Measurements from ENCODE around the gene FHAD1. TPM values are rescaled to one million over a fixed set of nuclear protein-coding genes. Genes with fewer than 3 reads are reported as not detected.

The FHAD1 gene
- total RNA-seq, 1 experiment from 2014 or later, result 3.5 TPM

DNA sequence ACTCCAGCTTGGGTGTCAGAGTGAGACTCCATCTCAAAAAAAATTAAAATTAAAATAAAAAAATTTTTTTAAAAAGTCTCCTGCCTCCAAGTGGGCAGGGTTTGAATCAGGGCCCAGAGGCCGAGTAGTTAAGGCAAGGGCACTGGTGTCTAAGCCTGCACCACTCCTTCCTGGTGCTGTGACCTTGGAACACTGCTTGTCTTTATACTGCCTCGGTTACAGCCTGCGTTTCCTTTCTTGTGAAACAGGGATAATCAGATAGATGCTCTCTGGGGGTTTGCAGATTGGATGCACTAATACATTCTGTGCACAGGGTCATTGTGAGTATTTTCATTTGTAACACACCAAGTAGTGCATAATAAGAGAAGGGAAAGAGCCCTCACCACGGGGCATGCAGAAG is 104.3 kb downstream of the FHAD1 start (continued):
- TF ChIP-seq, protein P1, sequence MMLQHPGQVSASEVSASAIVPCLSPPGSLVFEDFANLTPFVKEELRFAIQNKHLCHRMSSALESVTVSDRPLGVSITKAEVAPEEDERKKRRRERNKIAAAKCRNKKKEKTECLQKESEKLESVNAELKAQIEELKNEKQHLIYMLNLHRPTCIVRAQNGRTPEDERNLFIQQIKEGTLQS (IDR thresholded peaks at IDR 0.05), result no peak
- TF ChIP-seq EZH2 (IDR thresholded peaks at IDR 0.05) (no peak), EZH2phosphoT487 (IDR thresholded peaks at IDR 0.05; ENCODE audit: borderline replicate concordance) (no peak), FOSL1 (IDR thresholded peaks at IDR 0.05; ENCODE audit: low read depth) (no peak), YY1 (IDR thresholded peaks at IDR 0.05; ENCODE audit: extremely low read depth, insufficient replicate concordance, low read depth, low read length) (no peak), SIN3A (IDR thresholded peaks at IDR 0.05; ENCODE audit: low read depth) (no peak), ZNF274 (IDR thresholded peaks at IDR 0.05; ENCODE audit: low read depth, low read length) (no peak)

DNA sequence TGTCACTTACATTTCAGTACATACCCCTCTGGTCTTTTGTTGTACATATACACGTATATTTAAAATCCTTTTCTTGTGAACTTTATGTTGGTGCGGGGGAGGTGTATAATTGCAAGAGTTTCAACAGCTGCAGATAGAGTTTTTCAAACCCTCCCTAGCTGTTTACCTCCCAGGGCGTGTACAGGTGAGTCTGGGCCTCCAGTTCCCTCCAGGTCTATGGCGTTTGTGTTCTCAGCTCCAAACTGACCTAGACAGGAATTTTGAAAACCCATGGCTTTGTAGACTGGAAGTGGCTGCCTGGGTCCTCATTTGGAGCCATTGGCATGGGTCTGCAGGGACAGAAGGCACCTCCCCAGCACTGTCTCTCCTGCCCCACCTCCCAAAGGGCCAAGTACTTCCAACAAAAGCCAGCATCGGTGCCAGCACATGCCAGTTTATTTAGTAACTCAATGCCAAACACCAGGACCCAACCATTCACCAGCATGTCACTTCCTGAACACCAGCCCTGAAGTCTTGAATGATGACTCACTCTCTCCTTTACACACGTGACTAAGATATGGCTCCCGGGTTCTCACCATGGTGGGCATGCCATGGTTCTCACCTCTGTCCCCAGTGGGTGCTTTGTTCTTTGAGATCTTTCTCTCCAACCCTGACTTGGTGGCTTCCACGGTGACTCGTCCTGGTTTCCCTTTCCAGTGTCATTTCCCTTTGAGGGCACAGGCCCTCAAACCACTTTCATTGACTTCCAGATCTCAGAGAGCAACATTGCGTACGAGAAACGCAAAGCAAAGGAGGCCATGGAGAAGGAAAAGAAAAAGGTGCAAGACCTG is 105.3 kb downstream of the FHAD1 start:
- Histone ChIP-seq H2AFZ (ENCODE audit: low read depth, low read length, poor library complexity, severe bottlenecking) (no peak overlapping the region), H4K20me1 (ENCODE audit: insufficient read depth) (no peaks in the 10 kb centered on the region), H3K9ac (ENCODE audit: low read length) (peak overlapping the region; percentile 62), H3K9me3 (ENCODE audit: control insufficient read depth in 1 of 2, insufficient read depth in 1 of 2, low read depth in 1 of 2, low read length in 2 of 2) (no peaks in the 10 kb centered on the region), H3K27me3 (ENCODE audit: insufficient read depth, low read length) (no peaks in the 10 kb centered on the region), H3K4me2 (ENCODE audit: low read length) (peak overlapping the region; percentile 67), H3K27ac (ENCODE audit: low read depth, low read length) (peak overlapping the region; percentile 64), H3K79me2 (ENCODE audit: insufficient read depth, low read length) (no peaks in the 10 kb centered on the region), H3K4me1 (ENCODE audit: control insufficient read depth in 1 of 2, insufficient read depth in 2 of 2, low read length in 2 of 2) (peaks cover 66 to 95% of the 10 kb centered on the region in 2 experiments), H3K36me3 (ENCODE audit: control insufficient read depth in 1 of 2, insufficient read depth in 2 of 2, low read length in 2 of 2) (no peaks in the 10 kb centered on the region), H3K4me3 (replicated peaks in 1 of 2; ENCODE audit: low read depth in 1 of 2, low read length in 2 of 2) (peak overlapping the region in 1 of 2 experiments; percentile 12; a peak in 1 of 4 replicates), H3K9me2 (ENCODE audit: insufficient read depth) (no peaks in the 10 kb centered on the region)
- CTCF ChIA-PET, result no interaction called here
- DNase-seq (ENCODE audit: low read depth, low spot score), result peak; percentile 95
- POLR2A ChIA-PET, result no interaction called here
- peak; percentile 41 for ATAC-seq
- RAD21 ChIA-PET (ENCODE audit: low non-redundant PET in 1 of 2, low total read pairs in 2 of 2, uncharacterized antibody in 2 of 2, unreplicated experiment in 2 of 2), result no interaction called here
- BruUV-seq (replicated peaks), result TSS peak; percentile 84
- intact Hi-C loops (cut with micrococcal nuclease), result no loop called here
- TF ChIP-seq SP1 (IDR thresholded peaks at IDR 0.05; ENCODE audit: low read depth), result no peak
- peak; percentile 80 for TF ChIP-seq POLR2AphosphoS5 (IDR thresholded peaks at IDR 0.05; ENCODE audit: low read depth, low read length)
- peak; percentile 83 for TF ChIP-seq YY1 (IDR thresholded peaks at IDR 0.05; ENCODE audit: extremely low read depth, insufficient replicate concordance, low read depth, low read length)
- no peak for TF ChIP-seq SIN3A (IDR thresholded peaks at IDR 0.05; ENCODE audit: low read depth)
- no peak for TF ChIP-seq SRF (IDR thresholded peaks at IDR 0.05; ENCODE audit: low read depth)
- TF ChIP-seq, protein P2, sequence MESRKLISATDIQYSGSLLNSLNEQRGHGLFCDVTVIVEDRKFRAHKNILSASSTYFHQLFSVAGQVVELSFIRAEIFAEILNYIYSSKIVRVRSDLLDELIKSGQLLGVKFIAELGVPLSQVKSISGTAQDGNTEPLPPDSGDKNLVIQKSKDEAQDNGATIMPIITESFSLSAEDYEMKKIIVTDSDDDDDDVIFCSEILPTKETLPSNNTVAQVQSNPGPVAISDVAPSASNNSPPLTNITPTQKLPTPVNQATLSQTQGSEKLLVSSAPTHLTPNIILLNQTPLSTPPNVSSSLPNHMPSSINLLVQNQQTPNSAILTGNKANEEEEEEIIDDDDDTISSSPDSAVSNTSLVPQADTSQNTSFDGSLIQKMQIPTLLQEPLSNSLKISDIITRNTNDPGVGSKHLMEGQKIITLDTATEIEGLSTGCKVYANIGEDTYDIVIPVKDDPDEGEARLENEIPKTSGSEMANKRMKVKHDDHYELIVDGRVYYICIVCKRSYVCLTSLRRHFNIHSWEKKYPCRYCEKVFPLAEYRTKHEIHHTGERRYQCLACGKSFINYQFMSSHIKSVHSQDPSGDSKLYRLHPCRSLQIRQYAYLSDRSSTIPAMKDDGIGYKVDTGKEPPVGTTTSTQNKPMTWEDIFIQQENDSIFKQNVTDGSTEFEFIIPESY (IDR thresholded peaks at IDR 0.05; ENCODE audit: extremely low read depth, insufficient replicate concordance, low read length), result no peak
- peak; percentile 55 for TF ChIP-seq TCF7L2 (IDR thresholded peaks at IDR 0.05; ENCODE audit: borderline replicate concordance, extremely low read depth, insufficient read depth, insufficient read length)
- TF ChIP-seq RAD21 (IDR thresholded peaks at IDR 0.05; ENCODE audit: low read depth), result no peak
- TF ChIP-seq ELF1 (IDR thresholded peaks at IDR 0.05; ENCODE audit: borderline replicate concordance, low read depth), result no peak
- TF ChIP-seq, protein P3, sequence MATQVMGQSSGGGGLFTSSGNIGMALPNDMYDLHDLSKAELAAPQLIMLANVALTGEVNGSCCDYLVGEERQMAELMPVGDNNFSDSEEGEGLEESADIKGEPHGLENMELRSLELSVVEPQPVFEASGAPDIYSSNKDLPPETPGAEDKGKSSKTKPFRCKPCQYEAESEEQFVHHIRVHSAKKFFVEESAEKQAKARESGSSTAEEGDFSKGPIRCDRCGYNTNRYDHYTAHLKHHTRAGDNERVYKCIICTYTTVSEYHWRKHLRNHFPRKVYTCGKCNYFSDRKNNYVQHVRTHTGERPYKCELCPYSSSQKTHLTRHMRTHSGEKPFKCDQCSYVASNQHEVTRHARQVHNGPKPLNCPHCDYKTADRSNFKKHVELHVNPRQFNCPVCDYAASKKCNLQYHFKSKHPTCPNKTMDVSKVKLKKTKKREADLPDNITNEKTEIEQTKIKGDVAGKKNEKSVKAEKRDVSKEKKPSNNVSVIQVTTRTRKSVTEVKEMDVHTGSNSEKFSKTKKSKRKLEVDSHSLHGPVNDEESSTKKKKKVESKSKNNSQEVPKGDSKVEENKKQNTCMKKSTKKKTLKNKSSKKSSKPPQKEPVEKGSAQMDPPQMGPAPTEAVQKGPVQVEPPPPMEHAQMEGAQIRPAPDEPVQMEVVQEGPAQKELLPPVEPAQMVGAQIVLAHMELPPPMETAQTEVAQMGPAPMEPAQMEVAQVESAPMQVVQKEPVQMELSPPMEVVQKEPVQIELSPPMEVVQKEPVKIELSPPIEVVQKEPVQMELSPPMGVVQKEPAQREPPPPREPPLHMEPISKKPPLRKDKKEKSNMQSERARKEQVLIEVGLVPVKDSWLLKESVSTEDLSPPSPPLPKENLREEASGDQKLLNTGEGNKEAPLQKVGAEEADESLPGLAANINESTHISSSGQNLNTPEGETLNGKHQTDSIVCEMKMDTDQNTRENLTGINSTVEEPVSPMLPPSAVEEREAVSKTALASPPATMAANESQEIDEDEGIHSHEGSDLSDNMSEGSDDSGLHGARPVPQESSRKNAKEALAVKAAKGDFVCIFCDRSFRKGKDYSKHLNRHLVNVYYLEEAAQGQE (IDR thresholded peaks at IDR 0.05; ENCODE audit: low read depth), result no peak

Measured in HCT116 (cell line).